ENCODE results near the gene NAGS. TPM values are rescaled to one million over a fixed set of nuclear protein-coding genes. Genes with fewer than 3 reads are reported as not detected.
A peak's percentile ranks its signal among the peaks of the same experiment; 100 is the strongest.

Gene NAGS
- total and polyA plus RNA-seq, 2 experiments from 2014 or later, result 14.0 to 14.4 TPM

GRCh38 chr17:44007346-44008204, 3.2 kb downstream of the NAGS start:
- no peak for DNase-seq (ENCODE audit: low spot score)
- TF ChIP-seq, protein P1, sequence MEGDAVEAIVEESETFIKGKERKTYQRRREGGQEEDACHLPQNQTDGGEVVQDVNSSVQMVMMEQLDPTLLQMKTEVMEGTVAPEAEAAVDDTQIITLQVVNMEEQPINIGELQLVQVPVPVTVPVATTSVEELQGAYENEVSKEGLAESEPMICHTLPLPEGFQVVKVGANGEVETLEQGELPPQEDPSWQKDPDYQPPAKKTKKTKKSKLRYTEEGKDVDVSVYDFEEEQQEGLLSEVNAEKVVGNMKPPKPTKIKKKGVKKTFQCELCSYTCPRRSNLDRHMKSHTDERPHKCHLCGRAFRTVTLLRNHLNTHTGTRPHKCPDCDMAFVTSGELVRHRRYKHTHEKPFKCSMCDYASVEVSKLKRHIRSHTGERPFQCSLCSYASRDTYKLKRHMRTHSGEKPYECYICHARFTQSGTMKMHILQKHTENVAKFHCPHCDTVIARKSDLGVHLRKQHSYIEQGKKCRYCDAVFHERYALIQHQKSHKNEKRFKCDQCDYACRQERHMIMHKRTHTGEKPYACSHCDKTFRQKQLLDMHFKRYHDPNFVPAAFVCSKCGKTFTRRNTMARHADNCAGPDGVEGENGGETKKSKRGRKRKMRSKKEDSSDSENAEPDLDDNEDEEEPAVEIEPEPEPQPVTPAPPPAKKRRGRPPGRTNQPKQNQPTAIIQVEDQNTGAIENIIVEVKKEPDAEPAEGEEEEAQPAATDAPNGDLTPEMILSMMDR (IDR thresholded peaks at IDR 0.05; ENCODE audit: poor library complexity), result no peak
- TF ChIP-seq EZH2 (IDR thresholded peaks at IDR 0.05; ENCODE audit: borderline replicate concordance) (no peak), EZH2phosphoT487 (IDR thresholded peaks at IDR 0.05; ENCODE audit: low read depth, severe bottlenecking, unreplicated experiment) (no peak)
- Histone ChIP-seq H3K79me2 (no peaks in the 10 kb centered on the region), H3K36me3 (replicated peaks; ENCODE audit: insufficient read depth, low read depth) (no peaks in the 10 kb centered on the region), H3K27me3 (peaks cover 36% of the 10 kb centered on the region), H3K4me2 (peak overlapping the region; percentile 94), H3K9me2 (replicated peaks; ENCODE audit: insufficient read depth) (no peaks in the 10 kb centered on the region), H3K4me1 (ENCODE audit: insufficient read depth) (peaks cover 21% of the 10 kb centered on the region), H3K4me3 (peak overlapping the region; percentile 50), H3K27ac (peak overlapping the region; percentile 49), H2AFZ (peak overlapping the region; percentile 51), H3K9me3 (ENCODE audit: low read depth) (no peaks in the 10 kb centered on the region), H4K20me1 (ENCODE audit: insufficient read depth, poor library complexity, severe bottlenecking) (no peaks in the 10 kb centered on the region)
- 15% methylated on average over 31 of the region's 37 CpGs for WGBS (ENCODE audit: low lambda C conversion rate, missing lambda C conversion rate)

- Histone ChIP-seq H3K27me3 (peaks cover 28% of the 10 kb centered on the region), H3K4me1 (ENCODE audit: insufficient read depth) (peaks cover 21% of the 10 kb centered on the region), H2AFZ (no peak overlapping the region), H3K9me3 (ENCODE audit: low read depth) (no peaks in the 10 kb centered on the region), H3K27ac (no peak overlapping the region), H4K20me1 (ENCODE audit: insufficient read depth, poor library complexity, severe bottlenecking) (no peaks in the 10 kb centered on the region), H3K36me3 (replicated peaks; ENCODE audit: insufficient read depth, low read depth) (no peaks in the 10 kb centered on the region), H3K79me2 (peaks cover under 1% of the 10 kb centered on the region), H3K4me3 (no peak overlapping the region), H3K9me2 (replicated peaks; ENCODE audit: insufficient read depth) (no peaks in the 10 kb centered on the region), H3K4me2 (peak overlapping the region; percentile 94)
- TF ChIP-seq, protein P1 (IDR thresholded peaks at IDR 0.05; ENCODE audit: poor library complexity), result no peak
- no peak for TF ChIP-seq EZH2 (IDR thresholded peaks at IDR 0.05; ENCODE audit: borderline replicate concordance)
- no peak for TF ChIP-seq EZH2phosphoT487 (IDR thresholded peaks at IDR 0.05; ENCODE audit: low read depth, severe bottlenecking, unreplicated experiment)
- WGBS (ENCODE audit: low lambda C conversion rate, missing lambda C conversion rate), result 79% methylated on average over 6 of the region's 6 CpGs
- DNase-seq (ENCODE audit: low spot score), result no peak
Observed at GRCh38 chr17:44008205-44008909, 3.9 kb downstream of the NAGS start.

DNA sequence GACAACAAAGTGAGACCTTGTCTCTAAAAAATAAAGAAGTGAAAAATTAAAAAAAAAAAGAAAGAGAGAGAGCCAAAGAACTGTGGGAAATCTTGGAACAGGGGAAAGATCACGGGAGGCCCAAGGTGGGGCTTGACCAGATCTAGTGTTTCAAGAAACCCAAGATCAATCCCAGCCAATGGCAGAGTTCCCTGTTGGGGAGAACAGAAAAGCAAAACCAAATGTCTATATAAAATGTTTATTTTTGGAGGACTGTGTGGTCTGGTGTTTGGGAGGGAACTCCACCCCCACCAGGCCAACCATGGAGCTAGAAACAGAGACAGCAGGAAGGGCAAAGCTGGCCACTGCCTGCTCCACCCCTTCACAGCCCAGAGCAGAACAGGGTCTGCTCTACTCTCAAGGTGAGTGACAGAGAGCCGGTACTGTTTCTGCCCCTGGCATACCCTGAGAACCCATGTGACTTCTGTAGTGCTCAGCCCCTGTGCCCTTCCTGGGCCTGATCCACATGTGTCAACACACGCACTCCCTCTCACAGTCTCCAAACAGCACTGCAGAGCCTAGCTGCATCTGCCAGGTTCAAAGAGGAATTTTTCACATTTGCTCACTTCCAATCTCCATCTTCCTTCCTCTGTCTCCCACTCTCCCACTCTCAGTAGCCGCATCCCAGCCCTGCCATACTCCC, 6.7 kb downstream of the NAGS start:
- Histone ChIP-seq H3K27ac (peak overlapping the region; percentile 33), H3K4me3 (no peak overlapping the region), H2AFZ (no peak overlapping the region), H3K4me2 (no peak overlapping the region), H3K27me3 (peaks cover 2% of the 10 kb centered on the region), H3K36me3 (replicated peaks; ENCODE audit: insufficient read depth, low read depth) (no peaks in the 10 kb centered on the region), H3K9me2 (replicated peaks; ENCODE audit: insufficient read depth) (no peaks in the 10 kb centered on the region), H3K4me1 (ENCODE audit: insufficient read depth) (peaks cover 11% of the 10 kb centered on the region), H3K79me2 (peaks cover 6% of the 10 kb centered on the region), H4K20me1 (ENCODE audit: insufficient read depth, poor library complexity, severe bottlenecking) (no peaks in the 10 kb centered on the region), H3K9me3 (ENCODE audit: low read depth) (no peaks in the 10 kb centered on the region)
- DNase-seq (ENCODE audit: low spot score), result no peak
- TF ChIP-seq EZH2 (IDR thresholded peaks at IDR 0.05; ENCODE audit: borderline replicate concordance) (no peak), EZH2phosphoT487 (IDR thresholded peaks at IDR 0.05; ENCODE audit: low read depth, severe bottlenecking, unreplicated experiment) (no peak)
- TF ChIP-seq, protein P1 (IDR thresholded peaks at IDR 0.05; ENCODE audit: poor library complexity), result no peak
- WGBS (ENCODE audit: low lambda C conversion rate, missing lambda C conversion rate), result 58% methylated on average over 4 of the region's 4 CpGs

All from hepatocyte (in vitro differentiated cells).